Measurements from ENCODE around the gene RHBDF1. TPM values are rescaled to one million over a fixed set of nuclear protein-coding genes. Genes with fewer than 3 reads are reported as not detected.

RHBDF1 gene
- total RNA-seq, 1 experiment from 2014 or later = 26.3 TPM

- Histone ChIP-seq H3K79me2 (ENCODE audit: low read length) (no peaks in the 10 kb centered on the region), H4K20me1 (ENCODE audit: low read length) (no peaks in the 10 kb centered on the region), H3K4me2 (ENCODE audit: low read length) (no peak overlapping the region), H3K36me3 (ENCODE audit: low read depth, low read length) (peaks cover 13% of the 10 kb centered on the region; the same call in 1 of the 2 replicates), H3K4me1 (ENCODE audit: insufficient read depth, low read length) (peaks cover 20% of the 10 kb centered on the region), H3F3A (ENCODE audit: low read length, unreplicated experiment) (no peaks in the 10 kb centered on the region), H2AFZ (ENCODE audit: low read length) (no peak overlapping the region), H3K27me3 (ENCODE audit: low read length) (no peaks in the 10 kb centered on the region), H3K27ac (ENCODE audit: low read length) (no peak overlapping the region), H3K4me3 (ENCODE audit: low read length) (no peak overlapping the region), H3K9ac (ENCODE audit: low read length) (no peak overlapping the region), H3K9me2 (replicated peaks; ENCODE audit: low read length) (no peaks in the 10 kb centered on the region), H3K9me3 (ENCODE audit: low read length) (no peaks in the 10 kb centered on the region)
- CTCF ChIA-PET = no interaction called here
- POLR2A ChIA-PET (ENCODE audit: unreplicated experiment) = no interaction called here
- intact Hi-C loops (cut with micrococcal nuclease) = no loop called here
- ATAC-seq (no peak), DNase-seq (no peak)
- TF ChIP-seq EZH2 (IDR thresholded peaks at IDR 0.05; ENCODE audit: low read length, unreplicated experiment) (no peak), CTCF (conservative IDR thresholded peaks at IDR 0.05; ENCODE audit: low read depth, low read length) (no peak), EZH2phosphoT487 (IDR thresholded peaks at IDR 0.05; ENCODE audit: borderline replicate concordance, low read length) (no peak)
- no TSS peak for BruUV-seq (replicated peaks)
Observed at GRCh38 chr16:112153-112840, 39.9 kb upstream of the RHBDF1 start.

GRCh38 chr16:106623-107324 lies 34.3 kb upstream of the RHBDF1 start:
- H4K20me1 ChIP-seq (ENCODE audit: low read length) = no peaks in the 10 kb centered on the region
- ChIA-PET CTCF (interaction anchor here (0.6 to 1.1 kb wide), 5 partner anchors 71 to 255 kb away, joined by 3 to 4 read pairs (median 3); partner anchors contain the start of gene AXIN1), POLR2A (ENCODE audit: unreplicated experiment) (no interaction called here)
- H3K27ac ChIP-seq (ENCODE audit: low read length) = no peak overlapping the region
- TF ChIP-seq EZH2phosphoT487 (IDR thresholded peaks at IDR 0.05; ENCODE audit: borderline replicate concordance, low read length) = no peak
- peak; percentile 71 for TF ChIP-seq CTCF (conservative IDR thresholded peaks at IDR 0.05; ENCODE audit: low read depth, low read length)
- H3F3A ChIP-seq (ENCODE audit: low read length, unreplicated experiment) = no peaks in the 10 kb centered on the region
- no peak overlapping the region for H3K4me2 ChIP-seq (ENCODE audit: low read length)
- peak; percentile 67 for DNase-seq
- no peaks in the 10 kb centered on the region for H3K9me3 ChIP-seq (ENCODE audit: low read length)
- peaks cover 6% of the 10 kb centered on the region; the same call in 1 of the 2 replicates for H3K4me1 ChIP-seq (ENCODE audit: insufficient read depth, low read length)
- no peaks in the 10 kb centered on the region for H3K79me2 ChIP-seq (ENCODE audit: low read length)
- no TSS peak for BruUV-seq (replicated peaks)
- H3K36me3 ChIP-seq (ENCODE audit: low read depth, low read length) = peaks cover 3% of the 10 kb centered on the region; the same call in 1 of the 2 replicates
- no peaks in the 10 kb centered on the region for H3K9me2 ChIP-seq (replicated peaks; ENCODE audit: low read length)
- no peak overlapping the region for H3K4me3 ChIP-seq (ENCODE audit: low read length)
- H3K27me3 ChIP-seq (ENCODE audit: low read length) = no peaks in the 10 kb centered on the region
- H3K9ac ChIP-seq (ENCODE audit: low read length) = no peak overlapping the region
- H2AFZ ChIP-seq (ENCODE audit: low read length) = no peak overlapping the region
- intact Hi-C loops (cut with micrococcal nuclease) = loop anchor here (2.0 kb wide), 1 partner anchor 74 kb away; the partner anchor contains the start of gene HBQ1
- ATAC-seq = peak; percentile 73

GRCh38 chr16:105521-105920 lies 33.1 kb upstream of the RHBDF1 start:
- H3K4me3 ChIP-seq (ENCODE audit: low read length) = no peak overlapping the region
- peaks cover 3% of the 10 kb centered on the region; the same call in 1 of the 2 replicates for H3K36me3 ChIP-seq (ENCODE audit: low read depth, low read length)
- CTCF ChIA-PET = no interaction called here
- no peak overlapping the region for H3K27ac ChIP-seq (ENCODE audit: low read length)
- no peaks in the 10 kb centered on the region for H3K79me2 ChIP-seq (ENCODE audit: low read length)
- no peak for DNase-seq
- no peak overlapping the region for H3K9ac ChIP-seq (ENCODE audit: low read length)
- no peak overlapping the region for H2AFZ ChIP-seq (ENCODE audit: low read length)
- H3K27me3 ChIP-seq (ENCODE audit: low read length) = no peaks in the 10 kb centered on the region
- H3F3A ChIP-seq (ENCODE audit: low read length, unreplicated experiment) = no peaks in the 10 kb centered on the region
- no peaks in the 10 kb centered on the region for H3K9me3 ChIP-seq (ENCODE audit: low read length)
- no peaks in the 10 kb centered on the region for H4K20me1 ChIP-seq (ENCODE audit: low read length)
- H3K4me1 ChIP-seq (ENCODE audit: insufficient read depth, low read length) = peaks cover 6% of the 10 kb centered on the region; the same call in 1 of the 2 replicates
- H3K4me2 ChIP-seq (ENCODE audit: low read length) = no peak overlapping the region
- H3K9me2 ChIP-seq (replicated peaks; ENCODE audit: low read length) = no peaks in the 10 kb centered on the region
- no peak for TF ChIP-seq EZH2phosphoT487 (IDR thresholded peaks at IDR 0.05; ENCODE audit: borderline replicate concordance, low read length)
- TF ChIP-seq CTCF (conservative IDR thresholded peaks at IDR 0.05; ENCODE audit: low read depth, low read length) = no peak
- no peak for TF ChIP-seq EZH2 (IDR thresholded peaks at IDR 0.05; ENCODE audit: low read length, unreplicated experiment)
- ATAC-seq = no peak
- intact Hi-C loops (cut with micrococcal nuclease) = no loop called here
- POLR2A ChIA-PET (ENCODE audit: unreplicated experiment) = no interaction called here
- no TSS peak for BruUV-seq (replicated peaks)
